GM19025 (cell line): ENCODE results near the gene HFE.
A peak's percentile ranks its signal among the peaks of the same experiment; 100 is the strongest.
"Not testable (repeated sequence)": the region's sequence is repeated elsewhere in the genome, so short reads cannot be mapped to it uniquely, and the experiment has no call there.

Source experiments
- ATAC-seq: cut with Tn5 transposase; IDR thresholded peaks from one replicate; pipeline ENCODE4 v1.9.1; 2021; ENCODE audit warnings: mild to moderate bottlenecking, low read depth, moderate library complexity; ENCODE audit not compliant: unreplicated experiment

Gene HFE

DNA sequence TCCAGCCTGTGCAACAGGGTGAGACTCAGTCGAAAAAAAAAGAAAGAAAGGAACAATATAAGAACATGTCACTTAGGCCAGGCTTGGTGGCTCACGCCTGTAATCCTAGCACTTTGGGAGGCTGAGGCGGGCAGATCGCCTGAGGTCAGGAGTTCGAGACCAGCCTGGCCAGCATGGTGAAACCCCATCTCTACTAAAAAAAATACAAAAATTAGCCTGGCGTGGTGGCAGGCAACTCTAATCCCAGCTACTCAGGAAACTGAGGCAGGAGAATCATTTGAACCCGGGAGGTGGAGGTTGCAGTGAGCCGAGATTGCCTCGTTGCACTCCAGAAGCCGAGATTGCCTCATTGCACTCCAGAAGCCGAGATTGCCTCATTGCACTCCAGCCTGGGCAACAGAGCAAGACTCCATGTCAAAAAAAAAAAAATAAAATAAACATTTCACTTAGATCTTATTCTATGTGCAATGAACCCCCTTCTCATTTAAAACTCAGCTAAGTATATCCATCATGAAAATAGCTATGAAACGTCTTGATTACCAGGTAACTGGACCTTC, 28.7 kb upstream of the HFE start:
- not testable (repeated sequence) for ATAC-seq

DNA sequence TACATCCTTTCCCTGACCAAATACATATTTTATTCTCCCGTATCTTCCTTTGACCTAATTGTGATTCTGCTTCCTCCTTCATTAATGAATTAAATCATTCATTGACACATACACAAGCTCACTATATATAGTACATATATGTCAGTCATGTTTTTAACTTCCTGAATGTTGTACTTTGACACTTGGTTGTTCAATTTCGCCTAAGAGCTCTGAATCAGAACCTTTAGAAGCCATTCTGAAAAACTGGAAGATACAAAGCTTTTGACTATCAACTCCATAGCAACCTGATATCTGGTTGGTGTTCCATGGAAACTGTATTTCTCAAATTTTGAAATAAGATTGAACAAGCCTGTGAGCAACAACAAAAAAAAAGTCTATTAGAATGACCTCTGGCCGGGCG, 27.3 kb upstream of the HFE start:
- ATAC-seq, result no peak

DNA sequence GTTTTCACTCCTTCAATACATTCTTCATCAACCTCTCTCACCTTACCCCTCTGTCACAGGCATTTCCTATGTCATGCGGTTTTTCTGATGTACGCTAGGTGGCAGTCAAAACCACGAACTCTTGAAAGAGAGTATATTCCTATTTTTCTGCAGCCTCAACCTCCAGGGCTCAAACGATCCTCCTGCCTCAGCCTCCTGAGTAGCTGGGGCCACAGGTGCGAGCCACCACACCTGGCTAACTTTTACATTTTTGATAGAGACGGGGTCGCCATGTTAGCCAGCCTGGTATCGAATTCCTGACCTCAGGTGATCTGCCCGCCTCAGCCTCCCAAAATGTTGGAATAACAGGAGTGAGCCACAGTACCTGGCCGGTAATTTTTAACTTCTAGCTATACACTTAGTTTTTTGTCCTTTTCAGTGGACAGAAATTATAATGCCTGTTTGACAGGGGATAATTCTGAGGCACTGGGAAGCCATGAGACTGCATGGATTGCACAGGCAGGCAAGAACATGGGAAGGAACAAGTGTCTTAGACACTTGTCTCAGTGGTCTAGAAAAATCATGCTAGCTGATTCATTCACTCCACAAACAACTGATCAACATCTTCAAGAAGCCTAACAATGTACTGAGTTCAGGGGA, 22.5 kb upstream of the HFE start:
- no peak for ATAC-seq

DNA sequence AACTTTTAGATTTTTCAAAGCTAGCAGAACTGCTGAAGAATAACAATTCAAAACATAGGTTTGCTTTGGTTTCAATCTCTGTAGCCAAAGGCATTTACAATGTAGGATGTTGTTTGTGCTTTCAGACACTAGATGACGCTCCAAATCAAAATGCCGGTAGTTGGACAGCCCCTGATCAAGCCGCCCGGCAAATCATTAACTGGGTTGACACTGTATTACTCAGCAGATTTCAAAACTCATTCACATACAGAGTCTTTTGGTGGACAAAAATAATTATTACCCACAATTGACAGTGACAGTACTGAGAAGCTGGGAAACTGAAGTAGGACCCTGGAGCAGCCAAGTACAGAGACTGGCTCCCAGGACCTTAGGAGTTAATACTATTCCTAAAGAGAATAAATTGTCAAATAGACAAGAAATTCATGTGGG, 21.3 kb upstream of the HFE start:
- peak; percentile 90 for ATAC-seq

DNA sequence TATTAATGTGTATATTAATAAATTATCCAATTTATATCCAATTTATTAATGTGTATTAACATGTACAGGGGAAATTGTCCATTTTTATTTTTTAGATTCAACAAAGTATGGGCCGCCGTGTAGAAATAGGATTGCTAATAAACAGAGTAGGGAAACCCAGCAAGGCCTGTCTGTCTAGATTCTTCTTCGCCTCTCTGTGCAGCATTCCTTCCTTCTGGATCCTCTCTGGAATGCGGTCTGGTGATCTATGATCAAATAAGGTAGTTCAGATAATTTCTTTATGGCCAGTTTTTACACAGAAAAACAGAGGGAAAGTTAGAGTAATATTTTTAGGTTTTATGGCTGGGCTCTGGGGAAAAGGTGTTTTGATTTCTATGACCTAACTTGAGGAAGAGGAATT, 19.9 kb upstream of the HFE start:
- no peak for ATAC-seq

DNA sequence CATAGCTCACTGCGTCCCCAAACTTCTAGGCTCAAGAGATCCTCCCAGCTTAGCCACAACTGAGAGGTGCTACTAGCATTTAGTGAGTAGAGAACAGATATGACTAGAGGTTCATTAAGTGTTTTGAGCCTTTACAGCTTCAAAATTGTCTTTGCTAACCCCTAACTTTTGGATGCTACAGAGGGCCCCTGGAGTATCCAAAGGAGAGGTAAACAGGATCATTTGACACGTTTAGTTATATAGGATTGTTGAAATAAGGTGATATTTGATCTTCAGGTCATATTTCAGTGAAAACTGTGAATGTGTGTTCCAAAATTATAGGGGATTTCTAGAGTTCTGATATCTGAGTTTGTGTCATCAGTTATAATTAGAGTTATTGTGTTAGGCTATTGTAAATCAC, 19.2 kb upstream of the HFE start:
- no peak for ATAC-seq

DNA sequence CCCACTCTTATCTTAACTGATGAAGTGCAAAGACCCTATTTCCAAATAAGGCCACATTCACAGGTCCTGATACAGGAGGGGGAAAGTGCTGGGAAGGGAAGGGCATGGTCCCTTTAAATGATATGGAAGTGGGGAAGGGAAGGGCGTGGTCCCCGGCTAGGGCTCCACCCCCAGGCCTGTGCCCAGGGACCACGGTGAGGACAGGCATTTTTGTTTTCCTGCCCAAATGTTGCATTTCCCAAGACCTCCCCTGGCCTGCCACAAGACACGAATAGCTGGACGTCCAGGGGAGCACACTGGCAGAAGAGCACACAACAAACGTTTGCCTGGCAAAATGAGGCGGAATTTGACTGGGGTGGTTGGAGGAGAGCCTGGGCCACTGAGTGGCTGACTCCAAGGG, 16.1 kb upstream of the HFE start:
- ATAC-seq, result no peak

DNA sequence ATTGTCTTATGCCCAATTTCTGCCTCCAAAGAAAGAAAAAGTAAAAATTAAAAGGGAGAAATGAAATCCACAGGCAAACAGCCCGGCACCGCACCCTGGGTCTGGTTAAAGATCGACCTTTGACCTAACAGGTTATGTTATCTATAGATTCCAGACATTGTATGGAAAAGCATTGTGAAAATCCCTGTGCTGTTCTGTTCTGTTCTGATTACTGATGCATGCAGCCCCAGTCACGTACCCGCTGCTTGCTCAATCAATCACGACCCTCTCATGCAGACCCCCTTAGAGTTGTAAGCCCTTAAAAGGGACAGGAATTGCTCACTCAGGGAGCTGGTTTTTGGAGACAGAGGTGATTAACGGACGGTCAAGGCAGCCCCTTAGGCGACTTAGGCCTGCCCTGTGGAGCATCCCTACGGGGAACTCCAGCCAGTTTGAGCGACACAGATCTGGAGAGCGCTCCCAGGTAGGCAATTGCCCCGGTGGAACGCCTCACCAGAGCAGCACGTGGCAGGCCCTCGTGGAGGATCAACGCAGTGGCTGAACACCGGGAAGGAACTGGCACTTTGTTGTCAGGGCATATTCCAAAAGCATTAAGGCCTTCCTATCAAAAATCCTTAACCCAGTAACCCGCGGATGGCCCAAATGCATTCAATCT, 12.0 kb upstream of the HFE start:
- no peak for ATAC-seq

DNA sequence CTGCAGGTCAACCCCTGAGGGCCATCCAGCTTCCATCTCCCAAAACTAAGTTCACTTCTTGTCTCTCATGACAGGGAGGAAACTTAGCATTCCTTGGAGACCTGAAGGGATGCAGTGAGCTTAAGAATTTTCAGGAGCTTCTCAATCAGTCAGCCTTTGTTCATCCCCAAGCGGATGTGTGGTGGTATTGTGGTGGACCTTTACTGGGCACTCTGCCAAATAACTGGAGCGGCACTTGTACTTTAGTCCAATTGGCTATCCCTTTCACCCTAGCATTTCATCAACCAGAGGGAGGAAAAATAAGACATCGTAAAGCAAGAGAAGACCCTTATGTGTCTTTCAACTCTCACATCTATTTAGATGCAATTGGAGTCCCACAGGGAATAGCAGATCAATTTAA, 9.2 kb upstream of the HFE start:
- ATAC-seq, result not testable (repeated sequence)

DNA sequence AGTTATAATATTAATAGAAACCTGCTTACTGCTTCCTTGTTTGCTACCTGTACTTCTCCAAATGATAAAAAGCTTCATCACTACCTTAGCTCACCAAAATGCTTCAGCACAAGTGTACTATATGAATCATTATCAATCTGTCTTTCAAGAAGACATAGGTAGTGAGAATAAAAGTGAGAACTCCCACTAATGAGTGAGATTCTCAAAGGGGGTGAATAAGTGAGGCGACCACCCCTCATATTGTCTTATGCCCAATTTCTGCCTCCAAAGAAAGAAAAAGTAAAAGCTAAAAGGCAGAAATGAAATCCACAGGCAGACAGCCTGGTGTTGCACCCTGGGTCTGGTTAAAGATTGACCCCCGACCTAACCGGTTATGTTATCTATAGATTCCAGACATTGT, 6.1 kb upstream of the HFE start:
- ATAC-seq, result not testable (repeated sequence)

DNA sequence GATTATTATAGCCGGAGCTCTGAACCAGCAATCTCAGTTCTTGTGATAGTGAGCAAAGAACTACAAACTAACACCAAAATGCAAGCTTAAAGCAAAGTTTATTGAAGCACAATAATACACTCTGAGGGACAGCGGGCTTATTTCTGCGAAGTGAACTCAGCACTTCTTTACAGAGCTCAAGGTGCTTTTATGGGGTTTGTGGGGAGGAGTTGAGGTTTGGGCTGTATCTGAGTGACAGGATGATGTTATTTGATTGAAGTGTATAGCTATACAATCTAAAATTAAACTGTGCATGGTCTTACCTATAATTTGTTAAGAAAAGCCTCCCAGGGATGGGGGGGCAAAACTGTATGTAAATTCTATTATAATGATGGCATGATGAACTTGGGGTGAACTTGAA, 1.0 kb upstream of the HFE start:
- ATAC-seq, result no peak

DNA sequence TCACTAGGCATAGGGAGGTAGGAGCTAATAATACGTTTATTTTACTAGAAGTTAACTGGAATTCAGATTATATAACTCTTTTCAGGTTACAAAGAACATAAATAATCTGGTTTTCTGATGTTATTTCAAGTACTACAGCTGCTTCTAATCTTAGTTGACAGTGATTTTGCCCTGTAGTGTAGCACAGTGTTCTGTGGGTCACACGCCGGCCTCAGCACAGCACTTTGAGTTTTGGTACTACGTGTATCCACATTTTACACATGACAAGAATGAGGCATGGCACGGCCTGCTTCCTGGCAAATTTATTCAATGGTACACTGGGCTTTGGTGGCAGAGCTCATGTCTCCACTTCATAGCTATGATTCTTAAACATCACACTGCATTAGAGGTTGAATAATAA, 1.1 kb downstream of the HFE start:
- ATAC-seq, result no peak

DNA sequence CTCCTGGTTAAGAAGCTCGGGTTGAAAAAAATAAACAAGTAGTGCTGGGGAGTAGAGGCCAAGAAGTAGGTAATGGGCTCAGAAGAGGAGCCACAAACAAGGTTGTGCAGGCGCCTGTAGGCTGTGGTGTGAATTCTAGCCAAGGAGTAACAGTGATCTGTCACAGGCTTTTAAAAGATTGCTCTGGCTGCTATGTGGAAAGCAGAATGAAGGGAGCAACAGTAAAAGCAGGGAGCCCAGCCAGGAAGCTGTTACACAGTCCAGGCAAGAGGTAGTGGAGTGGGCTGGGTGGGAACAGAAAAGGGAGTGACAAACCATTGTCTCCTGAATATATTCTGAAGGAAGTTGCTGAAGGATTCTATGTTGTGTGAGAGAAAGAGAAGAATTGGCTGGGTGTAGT, 2.0 kb downstream of the HFE start:
- ATAC-seq, result no peak

DNA sequence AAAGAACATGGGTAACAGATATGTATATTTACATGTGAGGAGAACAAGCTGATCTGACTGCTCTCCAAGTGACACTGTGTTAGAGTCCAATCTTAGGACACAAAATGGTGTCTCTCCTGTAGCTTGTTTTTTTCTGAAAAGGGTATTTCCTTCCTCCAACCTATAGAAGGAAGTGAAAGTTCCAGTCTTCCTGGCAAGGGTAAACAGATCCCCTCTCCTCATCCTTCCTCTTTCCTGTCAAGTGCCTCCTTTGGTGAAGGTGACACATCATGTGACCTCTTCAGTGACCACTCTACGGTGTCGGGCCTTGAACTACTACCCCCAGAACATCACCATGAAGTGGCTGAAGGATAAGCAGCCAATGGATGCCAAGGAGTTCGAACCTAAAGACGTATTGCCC, 5.2 kb downstream of the HFE start:
- ATAC-seq, result no peak

DNA sequence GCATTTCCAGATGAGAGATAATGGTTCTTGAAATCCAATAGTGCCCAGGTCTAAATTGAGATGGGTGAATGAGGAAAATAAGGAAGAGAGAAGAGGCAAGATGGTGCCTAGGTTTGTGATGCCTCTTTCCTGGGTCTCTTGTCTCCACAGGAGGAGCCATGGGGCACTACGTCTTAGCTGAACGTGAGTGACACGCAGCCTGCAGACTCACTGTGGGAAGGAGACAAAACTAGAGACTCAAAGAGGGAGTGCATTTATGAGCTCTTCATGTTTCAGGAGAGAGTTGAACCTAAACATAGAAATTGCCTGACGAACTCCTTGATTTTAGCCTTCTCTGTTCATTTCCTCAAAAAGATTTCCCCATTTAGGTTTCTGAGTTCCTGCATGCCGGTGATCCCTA, 6.8 kb downstream of the HFE start:
- ATAC-seq, result no peak

DNA sequence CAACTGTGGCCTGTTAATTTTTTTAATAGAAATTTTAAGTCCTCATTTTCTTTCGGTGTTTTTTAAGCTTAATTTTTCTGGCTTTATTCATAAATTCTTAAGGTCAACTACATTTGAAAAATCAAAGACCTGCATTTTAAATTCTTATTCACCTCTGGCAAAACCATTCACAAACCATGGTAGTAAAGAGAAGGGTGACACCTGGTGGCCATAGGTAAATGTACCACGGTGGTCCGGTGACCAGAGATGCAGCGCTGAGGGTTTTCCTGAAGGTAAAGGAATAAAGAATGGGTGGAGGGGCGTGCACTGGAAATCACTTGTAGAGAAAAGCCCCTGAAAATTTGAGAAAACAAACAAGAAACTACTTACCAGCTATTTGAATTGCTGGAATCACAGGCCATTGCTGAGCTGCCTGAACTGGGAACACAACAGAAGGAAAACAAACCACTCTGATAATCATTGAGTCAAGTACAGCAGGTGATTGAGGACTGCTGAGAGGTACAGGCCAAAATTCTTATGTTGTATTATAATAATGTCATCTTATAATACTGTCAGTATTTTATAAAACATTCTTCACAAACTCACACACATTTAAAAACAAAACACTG, 10.1 kb downstream of the HFE start:
- ATAC-seq, result no peak

DNA sequence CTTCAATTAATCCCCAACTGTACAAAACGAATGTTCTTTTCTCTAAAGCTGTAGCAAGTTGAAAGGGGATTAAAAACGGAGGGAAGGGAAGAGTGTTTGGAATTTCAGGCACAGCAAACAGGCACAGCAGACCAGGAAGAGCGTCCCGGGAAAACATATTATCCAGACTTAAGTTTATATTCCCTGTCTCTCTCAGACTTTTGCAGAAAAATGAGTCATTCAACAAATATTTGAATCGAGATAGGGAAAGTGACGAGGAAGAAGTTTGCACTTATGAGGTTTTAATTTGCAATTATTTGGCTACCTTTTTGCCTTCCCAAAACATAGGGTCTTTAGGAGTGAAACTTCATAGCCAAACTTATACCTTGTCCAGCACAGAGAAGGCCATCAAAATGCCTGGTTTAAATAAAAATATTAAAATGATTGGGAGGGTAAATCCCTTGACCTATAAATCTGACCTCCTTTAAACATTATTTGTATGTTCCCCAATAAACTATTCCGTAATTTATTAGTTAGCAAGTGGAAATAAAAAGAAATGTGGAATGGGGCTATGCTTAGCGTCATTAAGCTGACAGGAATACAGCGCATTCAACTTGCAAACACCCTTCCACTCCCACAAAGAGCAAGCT, 16.0 kb downstream of the HFE start:
- ATAC-seq, result no peak

DNA sequence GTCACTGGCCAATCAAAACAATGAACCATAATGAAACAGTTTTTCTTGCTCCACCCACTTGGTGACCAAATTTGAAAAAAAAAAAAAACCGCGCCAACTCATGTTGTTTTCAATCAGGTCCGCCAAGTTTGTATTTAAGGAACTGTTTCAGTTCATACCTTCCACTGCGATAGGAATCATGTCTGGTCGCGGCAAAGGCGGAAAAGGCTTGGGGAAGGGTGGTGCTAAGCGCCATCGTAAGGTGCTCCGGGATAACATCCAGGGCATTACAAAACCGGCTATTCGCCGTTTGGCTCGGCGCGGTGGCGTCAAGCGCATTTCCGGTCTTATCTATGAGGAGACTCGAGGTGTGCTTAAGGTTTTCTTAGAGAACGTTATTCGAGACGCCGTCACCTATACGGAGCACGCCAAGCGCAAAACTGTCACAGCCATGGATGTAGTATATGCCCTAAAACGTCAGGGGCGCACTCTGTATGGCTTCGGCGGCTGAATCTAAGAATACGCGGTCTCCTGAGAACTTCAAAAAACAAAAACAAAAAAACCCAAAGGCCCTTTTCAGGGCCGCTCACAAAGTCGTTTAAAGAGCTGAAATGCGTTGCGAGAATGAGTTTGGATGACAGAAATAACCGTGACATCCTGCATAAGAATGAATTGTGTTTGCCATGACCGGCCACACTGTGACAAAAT, 16.7 kb downstream of the HFE start:
- peak; percentile 85 for ATAC-seq

DNA sequence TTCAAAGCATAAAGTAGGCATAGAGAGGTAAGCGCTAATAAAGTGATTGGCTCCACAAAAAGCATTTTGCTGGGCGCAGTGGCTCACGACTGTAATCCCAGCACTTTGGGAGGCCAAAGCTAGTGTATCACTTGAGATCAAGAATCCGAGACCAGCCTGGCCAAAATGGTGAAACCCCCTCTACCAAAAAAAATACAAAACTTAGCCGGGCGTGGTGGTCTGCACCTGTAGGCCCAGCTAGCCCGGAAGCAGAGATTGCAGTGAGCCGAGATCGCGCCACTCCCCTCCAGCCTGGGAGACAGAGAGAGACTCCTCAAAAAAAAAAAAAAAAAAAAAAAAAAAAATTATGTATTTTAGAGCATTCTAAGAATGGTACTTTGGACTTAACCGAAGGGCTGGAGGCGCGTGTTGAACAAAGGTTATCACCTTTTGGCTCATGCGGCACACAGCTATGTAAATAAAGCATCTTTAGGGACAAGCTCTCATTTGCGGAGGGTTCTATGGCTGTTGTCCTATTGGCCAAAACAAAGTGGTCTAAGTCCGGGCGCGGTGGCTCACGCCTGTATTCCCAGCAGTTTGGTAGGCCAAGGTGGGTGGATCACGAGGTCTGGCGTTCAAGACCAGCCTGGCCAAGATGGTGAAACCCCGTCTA, 17.4 kb downstream of the HFE start:
- ATAC-seq, result no peak

DNA sequence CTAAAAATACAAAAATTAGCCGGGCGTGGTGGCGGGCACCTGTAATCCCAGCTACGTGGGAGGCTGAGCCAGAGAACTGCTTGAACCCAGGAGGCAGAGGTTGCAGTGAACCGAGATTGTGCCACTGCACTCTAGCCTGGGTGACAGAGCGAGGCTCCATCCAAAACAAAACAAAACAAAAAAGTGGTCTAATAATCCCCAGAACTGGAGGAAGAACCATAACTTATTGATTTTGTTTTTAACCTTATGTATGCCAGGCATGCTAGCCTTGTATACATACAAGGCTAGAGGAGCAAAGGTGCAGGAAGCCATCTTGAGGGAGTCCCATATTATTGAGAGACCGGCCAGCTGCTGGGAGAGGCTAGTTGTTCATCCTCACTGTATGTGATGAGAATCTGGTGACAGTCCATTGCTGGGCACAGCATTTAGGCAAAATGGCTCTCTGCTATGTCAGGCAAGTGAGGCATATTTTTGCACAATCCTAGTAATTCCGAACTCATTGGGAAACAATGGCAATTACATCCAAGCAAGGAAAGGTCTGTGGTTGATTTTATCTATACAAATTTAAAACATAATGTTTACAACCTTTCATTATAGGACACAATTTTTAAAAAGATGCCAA, 18.0 kb downstream of the HFE start:
- no peak for ATAC-seq
